Activated CD4-positive, alpha-beta T cell treated with anti-CD3 and anti-CD28 coated beads for 48 hours (primary cell): ENCODE results near the gene PPP3R2.
A peak's percentile ranks its signal among the peaks of the same experiment; 100 is the strongest.
"Not testable (repeated sequence)": the region's sequence is repeated elsewhere in the genome, so short reads cannot be mapped to it uniquely, and the experiment has no call there.

ENCODE experiments used
- DNase-seq: peaks from one replicate; pipeline ENCODE4 v3.0.0-alpha.2; 2020

The PPP3R2 gene

DNA sequence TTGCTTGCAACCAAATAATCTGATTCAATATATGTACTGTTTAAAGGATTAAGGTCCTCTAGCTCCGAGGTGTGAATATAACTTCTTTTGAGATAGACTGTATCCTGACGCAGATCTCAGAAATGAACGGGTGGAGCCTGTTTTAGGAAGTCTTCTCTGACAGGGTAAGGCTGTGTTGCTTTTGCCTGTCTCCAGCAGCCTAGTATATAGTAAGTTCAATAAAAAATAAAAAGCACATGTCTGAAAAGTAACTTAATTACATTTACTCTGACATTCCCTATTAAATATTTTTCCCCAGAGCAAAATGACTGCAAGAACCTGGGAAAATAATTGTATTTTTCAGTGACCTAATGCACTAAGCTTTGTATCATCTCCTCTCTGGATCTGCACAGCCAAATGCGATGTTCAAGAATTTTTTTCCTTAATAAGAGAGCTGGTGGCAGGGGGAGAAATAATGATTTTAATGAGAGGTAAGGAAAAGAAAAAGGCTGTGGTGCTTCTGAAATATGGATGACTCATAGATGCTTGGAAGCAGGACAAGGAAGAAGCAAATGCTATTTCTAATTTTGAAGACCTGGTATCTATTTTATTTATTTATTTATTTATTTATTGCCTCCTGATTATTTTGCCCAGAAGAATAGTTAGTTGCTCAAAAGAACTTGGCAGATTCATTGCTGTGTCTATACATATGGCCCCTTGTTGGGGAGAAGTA is 7.3 kb downstream of the PPP3R2 start:
- DNase-seq: no peak

DNA sequence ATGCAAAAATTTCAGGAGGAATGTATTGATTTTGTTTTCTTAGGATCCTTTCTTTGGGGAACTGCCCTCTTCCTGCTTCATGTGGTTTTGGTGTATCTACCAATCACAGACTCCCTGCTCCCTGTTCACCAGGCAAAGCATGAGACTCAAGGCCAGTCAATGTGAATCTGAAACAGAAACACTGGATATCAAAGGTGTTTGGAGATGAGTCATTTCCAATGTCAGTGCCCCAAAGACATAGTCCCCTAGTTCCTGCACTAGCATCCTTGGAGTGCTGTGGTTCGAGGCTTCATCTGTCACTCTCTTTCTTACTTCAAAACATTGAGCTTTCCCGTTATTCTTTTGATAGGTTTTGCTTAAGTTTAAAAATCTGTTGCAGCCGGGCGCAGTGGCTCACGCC is 8.1 kb downstream of the PPP3R2 start:
- peak; percentile 17 for DNase-seq

DNA sequence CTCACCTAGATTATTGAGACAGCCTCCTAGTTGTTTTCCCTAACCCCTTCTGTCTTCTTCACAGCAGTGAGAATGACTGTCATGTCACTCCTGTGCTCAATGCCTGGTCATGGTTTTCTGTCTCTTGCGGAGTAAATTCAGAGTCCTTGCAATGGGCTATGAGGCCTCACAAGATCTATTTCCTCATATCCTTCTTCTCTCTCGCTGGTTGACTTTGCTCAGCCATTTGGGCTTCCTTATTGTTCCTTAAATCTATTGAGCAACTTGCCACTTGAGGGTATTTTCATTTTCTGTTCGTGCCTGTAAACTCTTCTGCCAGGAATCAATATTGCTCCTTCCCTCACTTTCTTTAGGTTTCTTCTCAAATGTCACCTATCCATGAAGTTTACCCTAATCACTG is 9.0 kb downstream of the PPP3R2 start:
- DNase-seq: no peak

DNA sequence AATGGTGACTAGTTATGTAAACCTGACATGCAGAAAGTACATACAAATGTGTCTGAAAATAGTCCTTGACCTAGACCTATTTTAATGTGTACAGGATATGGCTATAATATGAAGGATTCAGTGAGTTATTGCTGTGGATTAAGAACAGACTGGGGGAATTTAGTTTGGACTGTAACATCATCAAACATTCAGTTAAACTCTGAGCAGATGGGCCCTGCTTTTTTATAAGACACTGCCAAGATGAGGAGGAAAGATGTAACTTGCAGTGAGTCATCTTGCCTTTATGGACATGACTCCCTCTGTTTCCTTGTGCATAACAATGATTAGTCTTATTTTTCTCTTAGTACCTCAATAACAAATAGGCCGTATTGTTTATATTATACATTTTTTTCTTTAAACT is 12.2 kb downstream of the PPP3R2 start:
- no peak for DNase-seq

DNA sequence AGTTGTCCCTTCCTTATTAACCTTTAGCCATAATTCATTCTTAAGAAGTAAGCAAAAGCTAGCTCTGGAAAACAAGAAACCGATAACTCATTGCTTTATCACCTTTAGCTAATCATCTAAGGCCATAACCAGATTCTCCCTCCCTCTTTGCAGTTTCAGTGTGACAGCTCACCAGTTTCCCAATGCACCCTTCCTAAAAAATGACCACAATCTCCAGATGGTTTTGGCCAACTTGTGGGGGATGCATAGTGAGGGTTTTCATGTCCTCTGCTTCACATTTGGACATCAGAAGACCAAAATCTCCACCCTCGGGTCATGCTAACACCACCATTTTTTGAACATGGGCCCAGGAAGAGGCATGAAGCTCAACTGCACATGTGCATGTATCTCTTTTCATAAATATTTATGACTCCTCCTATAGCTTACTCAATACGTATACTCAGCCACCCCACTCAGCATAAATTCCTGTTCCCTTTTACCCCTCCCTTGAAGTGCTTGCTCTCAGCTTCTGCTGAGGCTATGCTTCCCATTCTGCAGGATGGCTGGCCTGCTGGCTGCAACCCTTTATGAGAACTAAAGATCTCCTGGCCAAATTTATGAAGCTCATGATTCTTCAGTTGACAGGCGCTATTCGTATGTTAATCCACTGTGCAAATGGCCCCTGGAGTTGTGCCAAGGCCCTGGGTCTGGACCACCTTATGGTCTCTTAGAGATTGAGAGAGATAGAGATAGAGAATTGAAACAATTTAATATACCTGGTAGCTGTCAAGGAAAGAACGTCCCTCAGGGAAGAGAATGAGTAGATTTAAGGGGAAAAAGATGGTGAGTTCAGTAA is 14.8 kb downstream of the PPP3R2 start:
- no peak for DNase-seq

DNA sequence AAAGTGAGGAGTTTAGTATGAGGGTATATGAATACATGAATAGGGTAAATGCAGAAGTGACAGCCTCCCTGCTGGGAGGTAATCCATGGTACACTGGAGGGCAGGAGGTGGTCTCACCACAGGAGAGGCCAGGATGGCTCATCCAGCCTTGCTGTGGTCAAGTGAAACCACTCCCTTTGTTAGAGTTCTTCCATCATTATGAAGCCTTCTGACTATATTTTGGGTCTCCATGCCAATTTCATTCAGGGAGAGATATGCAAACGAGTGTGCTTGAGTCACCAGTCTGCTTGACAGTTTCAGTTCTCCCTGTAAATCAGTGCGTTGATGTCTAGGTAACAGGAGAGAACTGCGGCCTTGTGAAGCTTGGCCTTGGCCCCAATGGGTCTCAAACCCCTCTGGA is 16.4 kb downstream of the PPP3R2 start:
- no peak for DNase-seq

DNA sequence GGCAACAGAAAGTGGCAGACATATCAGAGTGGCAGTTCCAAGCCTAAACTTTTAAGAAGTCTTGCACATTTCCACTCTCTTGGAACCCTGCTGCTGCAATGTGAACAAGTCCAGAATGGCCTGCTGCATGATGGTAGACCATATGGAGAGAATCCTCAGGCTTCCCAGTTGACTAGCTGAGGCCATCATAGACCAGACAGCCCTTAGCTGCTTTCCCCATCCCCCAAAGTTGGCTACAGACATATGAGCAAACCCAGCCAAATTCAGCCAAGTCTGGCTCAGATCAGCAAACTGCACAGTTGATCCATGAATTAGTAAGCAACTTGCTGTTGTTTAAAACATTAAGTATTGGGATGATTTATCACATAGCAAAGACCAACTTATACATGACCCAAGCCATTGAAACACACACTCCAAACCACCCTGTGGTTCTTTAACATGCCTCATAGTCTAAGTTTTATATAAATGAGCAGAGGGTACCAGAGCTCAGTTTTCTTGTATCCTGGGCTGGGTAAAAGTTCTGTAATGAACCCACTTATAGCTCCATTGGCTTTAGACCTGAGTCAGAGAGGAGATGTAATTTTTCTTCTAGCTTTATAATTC is 19.9 kb downstream of the PPP3R2 start:
- DNase-seq: no peak

DNA sequence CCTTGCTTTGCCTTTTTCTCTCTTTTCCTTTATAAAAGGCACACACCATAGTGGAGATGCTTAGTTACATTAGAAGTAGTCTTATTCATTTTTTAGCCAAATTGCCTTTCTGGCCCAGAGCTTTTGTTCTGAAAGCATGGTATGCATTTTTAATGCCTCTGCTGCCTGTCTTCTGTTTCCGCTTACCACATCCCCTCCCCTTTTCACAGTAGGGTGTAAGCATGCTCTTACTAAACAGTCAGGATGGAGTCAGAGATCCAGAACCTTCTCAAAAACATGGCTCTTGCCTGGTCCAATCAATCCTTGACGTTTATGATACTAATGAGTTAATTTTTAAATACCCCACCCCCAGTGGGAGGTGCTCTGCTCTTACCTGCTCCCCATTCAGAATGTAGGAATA is 22.5 kb downstream of the PPP3R2 start:
- no peak for DNase-seq

DNA sequence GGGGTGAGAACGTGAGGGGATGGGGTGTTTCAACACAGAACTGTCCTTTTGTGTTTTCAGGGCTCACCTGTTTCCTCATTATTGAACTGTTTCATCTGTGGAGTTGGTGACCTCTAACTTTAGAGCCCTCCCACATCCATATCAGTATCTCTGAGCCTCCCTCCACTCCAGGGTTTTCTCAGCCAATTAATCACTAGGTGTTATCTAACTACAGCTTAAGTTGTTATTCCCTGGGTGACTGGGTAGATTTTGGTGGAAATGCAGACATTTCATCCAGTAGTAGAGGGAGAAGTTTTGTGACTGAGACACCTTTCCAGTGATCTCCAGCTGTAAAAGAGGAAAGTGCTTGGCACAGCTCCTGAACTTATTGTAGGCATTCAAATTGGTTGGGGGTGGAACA is 23.7 kb downstream of the PPP3R2 start:
- DNase-seq: no peak

DNA sequence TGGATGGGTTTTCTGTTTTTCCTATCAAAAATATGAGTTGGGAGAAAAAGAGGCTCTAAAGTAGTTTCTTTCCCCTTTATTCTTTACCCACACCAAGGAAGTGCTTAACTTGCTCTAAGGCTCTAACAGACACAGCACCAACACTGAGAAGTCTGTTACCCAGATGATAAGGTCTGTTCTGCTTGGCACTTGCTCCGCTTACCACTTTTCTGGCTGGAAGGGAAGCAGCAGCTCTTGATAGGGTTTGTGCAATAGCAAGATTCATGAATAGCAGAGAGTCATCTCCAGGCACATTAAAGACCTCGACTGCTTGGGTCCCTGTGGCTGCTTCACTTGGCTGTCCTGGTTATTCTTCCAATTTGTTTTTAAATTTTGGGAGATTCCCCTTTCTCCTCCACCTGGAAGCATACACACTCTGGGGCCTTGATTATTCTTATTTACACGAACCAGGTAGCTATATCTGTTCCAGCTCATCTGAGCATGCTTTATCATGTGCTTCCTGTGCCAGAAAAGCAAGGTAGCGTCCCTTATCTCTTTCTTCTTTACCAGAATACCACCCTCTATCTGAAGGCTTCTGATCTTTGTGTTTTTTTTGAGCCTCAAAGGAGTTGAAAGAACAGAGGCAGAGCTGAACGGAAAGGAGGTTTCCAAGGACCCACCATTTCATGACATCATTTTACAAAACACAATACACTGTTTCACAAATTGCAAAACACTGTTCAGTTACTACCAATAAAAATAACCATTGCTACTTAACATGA is 24.8 kb downstream of the PPP3R2 start:
- no peak for DNase-seq

DNA sequence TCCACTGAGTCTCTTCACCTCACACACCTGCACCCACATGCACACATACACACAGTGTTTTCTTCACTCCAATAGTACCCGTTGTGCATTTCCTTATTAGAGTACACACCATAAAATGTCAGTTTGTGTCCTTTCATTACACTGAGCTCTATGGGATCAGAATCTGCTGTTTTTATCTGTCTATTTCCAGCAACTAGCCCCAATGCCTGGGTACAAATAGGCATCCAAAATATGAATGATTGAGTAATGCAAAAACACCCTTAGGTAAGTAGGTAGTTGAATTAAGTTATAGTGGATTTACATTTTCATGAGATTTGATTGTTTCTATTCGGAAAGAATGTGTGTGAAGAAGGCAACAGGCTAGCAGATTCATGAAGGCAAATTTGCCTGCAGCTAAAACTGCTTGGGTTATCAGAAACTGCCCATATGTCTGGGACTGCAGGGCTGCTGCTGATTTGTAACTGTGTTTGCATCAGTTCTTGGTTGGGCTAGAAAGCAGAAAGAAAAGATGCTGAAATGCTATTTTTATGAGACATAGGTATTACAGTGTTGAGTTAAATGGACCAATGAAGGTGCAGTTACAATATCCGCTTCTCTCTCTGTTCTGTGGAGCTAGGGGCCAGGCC is 26.9 kb downstream of the PPP3R2 start:
- no peak for DNase-seq

DNA sequence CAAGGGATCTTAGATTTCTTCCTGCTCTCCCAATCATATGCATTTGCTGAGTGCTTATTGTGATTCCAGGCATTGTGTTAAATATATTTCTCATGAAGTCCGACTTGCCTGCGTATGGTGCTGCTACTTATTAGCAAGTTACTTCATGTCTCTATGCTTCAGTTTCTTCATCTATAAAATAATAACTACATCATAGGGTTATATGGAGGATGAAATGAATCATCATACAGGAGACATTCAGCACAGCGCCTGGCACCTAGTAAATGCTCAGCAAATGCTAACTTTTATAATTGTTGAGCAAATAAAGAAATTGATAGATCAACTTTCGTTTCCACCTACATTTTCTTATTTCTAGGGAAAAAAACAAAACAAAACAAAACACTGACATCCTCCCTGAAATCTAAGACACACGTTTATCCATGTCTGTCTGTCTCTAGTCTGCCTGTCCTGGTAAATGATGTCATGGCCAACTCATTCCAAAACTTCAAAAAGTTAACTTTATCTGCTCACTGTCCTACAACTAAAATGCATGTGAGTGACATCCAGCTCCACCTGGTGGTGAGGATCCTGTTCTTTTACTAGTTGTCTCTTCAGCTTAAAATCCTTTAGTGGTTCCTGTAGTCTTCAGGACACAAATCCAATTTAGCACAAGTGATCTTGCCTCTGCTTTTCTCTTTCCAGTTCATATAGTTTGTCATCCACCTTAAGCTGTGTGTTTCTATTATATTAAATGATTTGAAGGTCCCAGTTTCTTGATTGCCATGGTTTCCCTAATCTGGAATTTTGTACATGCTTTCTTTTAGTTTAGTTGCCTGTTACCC is 27.7 kb downstream of the PPP3R2 start:
- peak; percentile 58 for DNase-seq

DNA sequence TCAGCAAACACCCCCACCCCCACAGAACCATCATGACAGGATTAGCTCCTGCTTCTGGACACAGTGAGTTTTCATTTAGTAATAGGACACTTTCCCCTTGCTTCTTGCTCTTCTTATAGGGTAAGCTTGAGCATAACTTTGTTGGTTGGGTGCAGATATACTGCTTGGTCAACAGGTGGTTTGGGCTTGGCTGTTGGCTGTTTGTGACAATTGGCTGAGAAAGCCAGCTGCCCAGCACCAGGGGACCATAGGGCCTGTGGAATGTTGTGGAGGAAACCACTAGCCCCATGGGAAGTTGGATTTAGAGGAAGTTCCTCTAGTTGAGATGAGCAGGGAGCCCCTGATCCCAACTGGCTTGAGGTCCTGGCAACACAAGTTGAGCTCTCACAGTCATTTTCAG is 30.5 kb downstream of the PPP3R2 start:
- DNase-seq: no peak

DNA sequence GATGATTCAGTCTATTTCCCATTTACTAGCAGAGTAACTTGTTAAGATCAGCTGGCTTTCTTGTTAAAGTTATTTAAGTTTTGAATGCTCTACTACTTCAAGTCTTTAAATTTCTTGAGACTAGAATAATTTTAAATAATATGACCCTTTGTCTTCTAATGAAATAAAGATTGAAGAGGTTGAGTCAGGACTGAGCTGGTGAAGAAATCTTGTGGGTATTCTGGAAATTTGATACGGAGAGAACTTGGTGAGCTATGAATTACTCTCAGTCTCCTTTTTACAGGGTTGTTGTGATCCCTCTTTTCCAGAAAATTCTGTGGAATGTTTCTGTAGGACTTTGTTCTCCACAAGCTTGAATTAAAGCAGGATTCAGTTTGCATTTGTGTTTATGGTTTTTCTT is 31.8 kb downstream of the PPP3R2 start:
- no peak for DNase-seq

DNA sequence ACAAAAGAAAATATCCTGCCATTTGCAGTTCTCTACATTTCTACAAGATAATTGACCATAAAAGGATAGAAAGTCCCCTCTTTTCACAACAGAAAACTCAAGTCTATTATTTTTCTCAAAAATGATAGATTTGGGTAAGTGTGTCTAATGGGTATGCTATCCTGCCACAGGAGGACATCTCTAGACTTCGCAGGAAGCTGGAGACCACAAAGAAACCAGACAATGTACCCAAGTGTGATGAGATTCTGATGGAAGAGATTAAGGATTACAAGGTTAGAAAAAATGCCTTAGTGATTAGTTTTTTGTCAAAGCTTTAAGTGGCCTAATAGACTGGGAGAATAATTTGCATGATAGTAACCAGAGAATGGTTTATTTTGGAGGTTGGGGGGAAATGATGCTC is 33.0 kb downstream of the PPP3R2 start:
- DNase-seq: no peak

DNA sequence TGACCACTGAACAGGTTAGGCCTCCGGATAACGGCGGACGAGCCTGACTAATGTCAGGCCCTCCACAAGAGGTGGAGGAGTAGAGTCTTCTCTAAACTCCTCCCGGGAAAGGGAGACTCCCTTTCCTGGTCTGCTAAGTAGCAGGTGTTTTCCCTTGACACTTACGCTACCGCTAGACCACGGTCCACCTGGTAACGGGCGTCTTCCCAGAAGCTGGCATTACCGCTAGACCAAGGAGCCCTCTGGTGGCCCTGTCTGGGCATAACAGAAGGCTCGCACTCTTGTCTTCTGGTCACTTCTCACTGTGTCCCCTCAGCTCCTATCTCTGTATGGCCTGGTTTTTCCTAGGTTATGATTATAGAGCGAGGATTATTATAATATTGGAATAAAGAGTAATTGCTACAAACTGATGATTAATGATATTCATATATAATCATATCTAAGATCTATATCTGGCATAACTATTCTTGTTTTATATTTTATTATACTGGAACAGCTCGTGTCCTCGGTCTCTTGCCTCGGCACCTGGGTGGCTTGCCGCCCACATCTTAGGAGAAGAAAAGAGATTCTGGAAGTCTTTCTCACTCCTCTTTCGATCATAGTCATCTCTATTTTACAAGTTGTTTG is 45.2 kb downstream of the PPP3R2 start:
- not testable (repeated sequence) for DNase-seq

DNA sequence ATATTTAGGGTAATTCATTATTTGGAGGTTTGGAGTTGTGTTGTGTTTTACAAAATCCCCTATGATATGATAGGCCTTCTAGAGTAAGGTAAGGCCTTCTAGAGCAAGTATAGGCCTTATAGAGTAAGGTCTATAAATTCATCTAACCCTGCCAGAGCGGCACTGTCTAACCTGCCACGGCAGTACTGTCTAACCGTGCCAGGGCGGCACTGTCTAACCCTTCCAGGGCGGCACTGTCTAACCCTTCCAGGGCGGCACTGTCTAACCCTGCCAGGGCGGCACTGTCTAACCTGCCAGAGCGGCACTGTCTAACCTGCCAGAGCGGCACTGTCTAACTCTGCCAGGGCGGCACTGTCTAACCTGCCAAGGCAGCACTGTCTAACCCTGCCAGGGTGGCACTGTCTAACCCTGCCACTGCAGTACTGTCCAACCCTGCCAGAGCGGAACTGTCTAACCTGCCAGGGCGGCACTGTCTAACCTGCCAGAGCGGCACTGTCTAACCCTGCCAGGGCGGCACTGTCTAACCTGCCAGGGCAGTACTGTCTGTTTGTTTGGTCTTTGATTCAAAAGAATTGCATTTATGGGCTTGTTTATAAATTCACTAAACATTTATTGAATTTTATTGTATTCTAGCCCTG is 51.6 kb downstream of the PPP3R2 start:
- no peak for DNase-seq
